Hematopoietic multipotent progenitor cell treated with erythropoietin and hydrocortisone succinate and interleukin-3 and kit ligand, for 8 days (in vitro differentiated cells): ENCODE data around the gene TOMM70.

ENCODE experiments used
- DNase-seq: peaks from one replicate; pipeline ENCODE4 v3.0.0-alpha.2; 2015

TOMM70 gene

DNA sequence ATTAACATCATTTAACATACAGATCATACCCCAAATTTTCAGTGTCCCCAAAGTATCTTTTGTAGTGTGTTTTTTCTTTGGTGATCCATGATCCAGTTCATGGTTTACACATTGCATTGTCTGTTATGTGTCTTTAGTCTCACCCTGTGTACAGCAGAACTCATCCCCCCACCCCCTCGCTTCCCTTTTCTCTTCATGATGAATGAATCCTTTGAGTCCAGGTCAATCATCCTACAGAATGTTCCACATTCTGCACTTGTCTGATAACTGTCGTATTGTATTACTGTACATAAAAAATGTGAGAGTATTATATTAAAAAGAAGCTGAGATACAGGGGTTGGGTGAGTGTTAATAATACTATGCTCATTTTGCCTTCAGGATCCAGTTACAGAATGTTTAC is 80.9 kb downstream of the TOMM70 start:
- DNase-seq: no peak

DNA sequence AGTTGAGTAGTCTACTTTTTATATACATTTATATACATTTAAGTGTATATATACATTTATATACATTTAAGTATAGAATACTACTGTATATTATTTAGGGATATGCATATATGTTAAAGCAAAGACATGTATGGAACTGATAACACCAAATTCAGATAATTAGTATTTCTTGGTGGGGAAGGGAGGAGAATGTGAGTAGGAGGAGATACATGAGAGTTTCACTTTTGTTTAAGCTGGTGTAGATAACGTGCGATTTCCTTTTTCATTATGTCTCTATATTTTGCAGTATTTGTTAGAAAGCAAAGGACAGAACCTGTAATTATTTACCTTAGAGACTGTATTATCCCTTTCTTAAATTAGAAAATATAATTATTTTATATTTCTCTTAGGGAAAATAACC is 83.0 kb downstream of the TOMM70 start:
- DNase-seq: peak; percentile 53

DNA sequence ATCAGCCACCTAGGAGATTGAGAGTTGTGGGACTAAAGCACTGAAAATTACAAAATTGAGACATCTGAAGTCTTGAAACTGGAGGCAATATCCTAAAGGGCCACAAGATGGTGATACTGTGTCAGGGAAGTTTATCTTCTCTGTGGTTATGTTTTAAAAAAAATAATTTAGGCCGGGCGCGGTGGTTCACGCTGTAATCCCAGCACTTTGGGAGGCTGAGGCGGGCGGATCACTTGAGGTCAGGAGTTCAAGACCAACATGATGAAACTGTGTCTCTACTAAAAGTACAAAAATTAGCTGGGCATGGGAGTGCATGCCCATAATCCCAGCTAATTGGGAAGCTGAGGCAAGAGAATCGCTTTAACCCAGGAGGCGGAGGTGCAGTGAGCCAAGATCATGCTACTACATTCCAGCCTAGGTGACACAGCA is 84.2 kb downstream of the TOMM70 start:
- peak; percentile 82 for DNase-seq
